Mammary epithelial cell (primary cell): ENCODE data around the gene GGACT.

Experiments
- CTCF ChIP-seq, 2 donors: IDR thresholded peaks in 1 of 2; conservative IDR thresholded peaks in 1 of 2; 2 replicates each; pipeline ENCODE4 v1.5.1; 2011 to 2012; ENCODE audit warnings: inconsistent platforms in 2 of 2, low read length in 2 of 2, mild to moderate bottlenecking in 2 of 2, control low read depth in 1 of 2, low read depth in 1 of 2; ENCODE audit not compliant: insufficient read depth in 1 of 2; ENCODE audit errors: extremely low read depth in 1 of 2
- EZH2 ChIP-seq: IDR thresholded peaks from 2 replicates; pipeline ENCODE4 v1.6.1; 2012; ENCODE audit warnings: low read length, inconsistent platforms, borderline replicate concordance

- TF ChIP-seq CTCF (conservative IDR thresholded peaks at IDR 0.05 in 1 of 2, IDR thresholded peaks at IDR 0.05 in 1 of 2; ENCODE audit: extremely low read depth in 1 of 2, insufficient read depth in 1 of 2, low read depth in 1 of 2, low read length in 2 of 2) (no peak), EZH2 (no peak)
These were observed 56.4 kb downstream of the GGACT start for GRCh38 chr13:100532090-100532766.
